Breast epithelium (tissue), 3 donors: Measurements from ENCODE around the gene ESCO1.

ENCODE experiments used
- CTCF ChIP-seq, 3 donors: fragments of 450-650 bp; IDR thresholded peaks; one replicate each; pipeline ENCODE4 v1.5.1; 2016 to 2017; ENCODE audit warnings: antibody characterized with exemption in 3 of 3, mild to moderate bottlenecking in 3 of 3, moderate library complexity in 3 of 3
- POLR2A ChIP-seq: fragments of 450-650 bp; IDR thresholded peaks from one replicate; pipeline ENCODE4 v1.6.1; 2016; ENCODE audit warnings: antibody characterized with exemption, mild to moderate bottlenecking, moderate library complexity
- POLR2AphosphoS5 ChIP-seq, 3 donors: sonication (generic); formaldehyde crosslinking; IDR thresholded peaks; one replicate each; pipeline ENCODE4 v1.6.1; 2017; ENCODE audit warnings: antibody characterized with exemption in 3 of 3

- no peak for TF ChIP-seq POLR2A
- TF ChIP-seq CTCF (IDR thresholded peaks at IDR 0.05): no peak
- no peak for TF ChIP-seq POLR2AphosphoS5 (IDR thresholded peaks at IDR 0.05)
Measured at GRCh38 chr18:21575656-21576055, 24.8 kb downstream of the ESCO1 start.
